Spleen (tissue), 7 donors: Measurements from ENCODE around the gene TLR6.

Source experiments
- POLR2A ChIP-seq, 3 donors: fragments of 450-650 bp; IDR thresholded peaks; one replicate each; pipeline ENCODE4 v1.5.1; 2017; ENCODE audit warnings: antibody characterized with exemption in 3 of 3, mild to moderate bottlenecking in 1 of 3
- POLR2AphosphoS5 ChIP-seq, 3 donors: sonication (generic); formaldehyde crosslinking; IDR thresholded peaks; one replicate each; pipeline ENCODE4 v1.5.1; 2017; ENCODE audit warnings: antibody characterized with exemption in 3 of 3
- TF ChIP-seq, protein P1 (sequence below), 11 experiments: fragments of 200-600 bp in 7 of 11; fragments of 450-650 bp in 4 of 11; sonication (generic) in 4 of 11; IDR thresholded peaks in 8 of 11; conservative IDR thresholded peaks in 3 of 11; 1 replicate in 7 of 11; 2 replicates in 4 of 11; pipeline versions ENCODE4 v1.4.0 to v1.8.0; 2016 to 2021; ENCODE audit warnings: antibody characterized with exemption in 11 of 11, inconsistent platforms in 4 of 11, mild to moderate bottlenecking in 1 of 11
- donor health status: DM: no; HTN: no; CAD: no; lungs with moderate emphysema.
- donor health status: DM: no; HTN: no; CAD: no.
- donor health status: DM: no; HTN: no; CAD: no.

DNA sequence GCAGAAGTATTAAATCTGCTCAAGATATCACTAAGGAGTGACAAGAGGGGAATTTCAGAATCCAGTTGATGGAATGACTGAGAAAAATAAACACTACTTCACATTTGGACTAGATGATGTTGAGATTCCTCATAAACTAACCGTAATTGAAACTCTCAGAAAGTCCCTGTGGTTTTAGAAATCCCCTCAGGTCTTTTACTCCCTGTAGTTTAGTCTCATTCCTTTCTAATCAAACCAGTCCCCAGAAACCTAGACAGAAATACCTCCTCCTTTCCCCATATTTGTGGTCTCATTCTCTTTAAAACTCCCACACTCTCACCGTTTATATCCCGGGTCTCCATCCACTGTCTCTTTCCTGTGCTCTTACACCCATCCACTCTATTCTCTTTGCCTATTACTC is 37.0 kb downstream of the TLR6 start:
- TF ChIP-seq, protein P1, sequence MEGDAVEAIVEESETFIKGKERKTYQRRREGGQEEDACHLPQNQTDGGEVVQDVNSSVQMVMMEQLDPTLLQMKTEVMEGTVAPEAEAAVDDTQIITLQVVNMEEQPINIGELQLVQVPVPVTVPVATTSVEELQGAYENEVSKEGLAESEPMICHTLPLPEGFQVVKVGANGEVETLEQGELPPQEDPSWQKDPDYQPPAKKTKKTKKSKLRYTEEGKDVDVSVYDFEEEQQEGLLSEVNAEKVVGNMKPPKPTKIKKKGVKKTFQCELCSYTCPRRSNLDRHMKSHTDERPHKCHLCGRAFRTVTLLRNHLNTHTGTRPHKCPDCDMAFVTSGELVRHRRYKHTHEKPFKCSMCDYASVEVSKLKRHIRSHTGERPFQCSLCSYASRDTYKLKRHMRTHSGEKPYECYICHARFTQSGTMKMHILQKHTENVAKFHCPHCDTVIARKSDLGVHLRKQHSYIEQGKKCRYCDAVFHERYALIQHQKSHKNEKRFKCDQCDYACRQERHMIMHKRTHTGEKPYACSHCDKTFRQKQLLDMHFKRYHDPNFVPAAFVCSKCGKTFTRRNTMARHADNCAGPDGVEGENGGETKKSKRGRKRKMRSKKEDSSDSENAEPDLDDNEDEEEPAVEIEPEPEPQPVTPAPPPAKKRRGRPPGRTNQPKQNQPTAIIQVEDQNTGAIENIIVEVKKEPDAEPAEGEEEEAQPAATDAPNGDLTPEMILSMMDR (IDR thresholded peaks at IDR 0.05 in 8 of 11, conservative IDR thresholded peaks at IDR 0.05 in 3 of 11): no peak
- TF ChIP-seq POLR2AphosphoS5 (IDR thresholded peaks at IDR 0.05) (no peak), POLR2A (IDR thresholded peaks at IDR 0.05) (no peak)
